Measurements from ENCODE around the gene RAD9A.
A peak's percentile ranks its signal among the peaks of the same experiment; 100 is the strongest.

Gene RAD9A

GRCh38 chr11:67375320-67376055 is 16.3 kb upstream of the RAD9A start:
- DNase-seq: no peak

GRCh38 chr11:67376063-67376820 is 15.5 kb upstream of the RAD9A start:
- DNase-seq: no peak

- DNase-seq: no peak
Observed at GRCh38 chr11:67376873-67377808, 14.6 kb upstream of the RAD9A start.

GRCh38 chr11:67378544-67378943 is 13.2 kb upstream of the RAD9A start:
- DNase-seq: no peak

GRCh38 chr11:67379061-67380058 is 12.4 kb upstream of the RAD9A start:
- DNase-seq: no peak

- DNase-seq: no peak
Observed at GRCh38 chr11:67381244-67381972, 10.4 kb upstream of the RAD9A start.

- DNase-seq: peak; percentile 65
Observed at GRCh38 chr11:67382276-67383136, 9.3 kb upstream of the RAD9A start.

GRCh38 chr11:67384851-67385366 is 6.9 kb upstream of the RAD9A start:
- DNase-seq: peak; percentile 53

- no peak for DNase-seq
Observed at GRCh38 chr11:67387069-67387468, 4.7 kb upstream of the RAD9A start.

GRCh38 chr11:67387518-67387917 is 4.3 kb upstream of the RAD9A start:
- no peak for DNase-seq

- DNase-seq: no peak
Observed at GRCh38 chr11:67389477-67389876, 2.3 kb upstream of the RAD9A start.

GRCh38 chr11:67390947-67391303 is 861 bp upstream of the RAD9A start:
- no peak for DNase-seq

- DNase-seq: no peak
Observed at GRCh38 chr11:67392183-67392715, 463 bp downstream of the RAD9A start.

GRCh38 chr11:67393437-67393836 is 1.7 kb downstream of the RAD9A start:
- DNase-seq: no peak

GRCh38 chr11:67393990-67394389 is 2.2 kb downstream of the RAD9A start:
- no peak for DNase-seq

- DNase-seq: no peak
Observed at GRCh38 chr11:67395555-67396258, 3.9 kb downstream of the RAD9A start.

GRCh38 chr11:67396259-67396581 is 4.4 kb downstream of the RAD9A start:
- no peak for DNase-seq

- no peak for DNase-seq
Observed at GRCh38 chr11:67396587-67397389, 5.0 kb downstream of the RAD9A start.
